Naive thymus-derived CD8-positive, alpha-beta T cell (primary cell): ENCODE results near the gene ATF7. TPM values are rescaled to one million over a fixed set of nuclear protein-coding genes. Genes with fewer than 3 reads are reported as not detected.

ENCODE experiments used
- ATAC-seq, 2 donors: fragments of 150-1000 bp; cut with Tn5 transposase in 1 of 2; sonication (Bioruptor Pico), chemical (Tn5 transposase) in 1 of 2; 1 replicate in 1 of 2; 2 replicates in 1 of 2; pipeline ENCODE4 v1.10.0; 2021; ENCODE audit warnings: mild to moderate bottlenecking in 2 of 2, moderate library complexity in 2 of 2
- POLR2A ChIA-PET: fragments of 350-600 bp; sonication (Branson Sonifier 250); formaldehyde crosslinking; loops from one replicate; lab custom pipeline; 2021; ENCODE audit warnings: antibody characterized with exemption; lab: Charles Lee
- DNase-seq, 10 donors: peaks; one replicate each; pipeline versions ENCODE4 v3.0.0 to v3.0.0-alpha.2; 2020 to 2022
- H3K27ac Mint-ChIP-seq, 10 donors: one replicate each; pipeline ENCODE4 v1.8.0; 2020 to 2022; ENCODE audit warnings: mild to moderate bottlenecking in 10 of 10, mixed read lengths in 10 of 10, moderate library complexity in 4 of 10, inconsistent platforms in 1 of 10
- H3K27me3 Mint-ChIP-seq, 5 donors: one replicate each; pipeline ENCODE4 v1.8.0; 2021 to 2022; ENCODE audit warnings: mixed read lengths in 5 of 5
- H3K36me3 Mint-ChIP-seq, 3 donors: one replicate each; pipeline ENCODE4 v1.8.0; 2020 to 2022; ENCODE audit warnings: mixed read lengths in 3 of 3, mild to moderate bottlenecking in 2 of 3, inconsistent platforms in 1 of 3
- H3K4me1 Mint-ChIP-seq, 4 donors: one replicate each; pipeline ENCODE4 v1.8.0; 2021 to 2022; ENCODE audit warnings: mixed read lengths in 4 of 4
- H3K4me3 Mint-ChIP-seq, 10 donors: one replicate each; pipeline ENCODE4 v1.8.0; 2020 to 2022; ENCODE audit warnings: mild to moderate bottlenecking in 10 of 10, mixed read lengths in 10 of 10, moderate library complexity in 6 of 10, inconsistent platforms in 1 of 10
- H3K9me3 Mint-ChIP-seq, 9 donors: one replicate each; pipeline ENCODE4 v1.8.0; 2020 to 2022; ENCODE audit warnings: mixed read lengths in 9 of 9, mild to moderate bottlenecking in 3 of 9, inconsistent platforms in 1 of 9, moderate library complexity in 1 of 9
- polyA plus RNA-seq, 3 donors: library from polyadenylated mRNA; unstranded; fragments of 300-500 nt; fragmentation: Illumina TruSeq; gene quantifications; one replicate each; pipeline ENCODE4 v1.2.3, GENCODE V29; 2021
- total RNA-seq, 8 experiments: library from RNA in 2 of 8; stranded (reverse) in 2 of 8; gene quantifications; one replicate each; pipeline ENCODE4 v1.2.3 and lab custom pipeline; 2021 to 2026

Gene ATF7
- total and polyA plus RNA-seq, 5 experiments from 2014 or later = 13.0 to 30.4 (median 19.2) TPM

- ATAC-seq (no peak), DNase-seq (no peak)
- Mint-ChIP-seq H3K9me3 (no peaks in the 10 kb centered on the region), H3K36me3 (peaks cover 0 to 41% (median 0%) of the 10 kb centered on the region in 3 donors), H3K4me3 (no peak overlapping the region), H3K4me1 (peaks cover 3 to 13% (median 8%) of the 10 kb centered on the region in 4 donors), H3K27me3 (no peaks in the 10 kb centered on the region), H3K27ac (no peak overlapping the region)
- POLR2A ChIA-PET = interaction anchor here (1.1 kb wide), 1 partner anchor 17 kb away, joined by 3 read pairs; no protein-coding TSS in a partner anchor
Measured at GRCh38 chr12:53510181-53510812, 115.9 kb downstream of the ATF7 start.

GRCh38 chr12:53508534-53509170, 117.5 kb downstream of the ATF7 start:
- peak; percentile 65 to 89 (median 78) for DNase-seq
- POLR2A ChIA-PET = interaction anchor here (0.5 to 2.0 kb wide), 13 partner anchors 8 to 164 kb away, joined by 3 to 6 read pairs (median 4); partner anchors contain the start of genes MAP3K12, PRR13 and TARBP2
- no peaks in the 10 kb centered on the region for H3K9me3 Mint-ChIP-seq
- H3K4me3 Mint-ChIP-seq = no peak overlapping the region
- no peaks in the 10 kb centered on the region for H3K27me3 Mint-ChIP-seq
- peaks cover 0 to 39% (median 1%) of the 10 kb centered on the region in 3 donors for H3K36me3 Mint-ChIP-seq
- peak; percentile 97 to 99 for ATAC-seq
- peak overlapping the region in 6 of 10 donors; percentile 19 to 87 (median 70) for H3K27ac Mint-ChIP-seq
- peaks cover 3 to 19% (median 8%) of the 10 kb centered on the region in 4 donors for H3K4me1 Mint-ChIP-seq

DNA sequence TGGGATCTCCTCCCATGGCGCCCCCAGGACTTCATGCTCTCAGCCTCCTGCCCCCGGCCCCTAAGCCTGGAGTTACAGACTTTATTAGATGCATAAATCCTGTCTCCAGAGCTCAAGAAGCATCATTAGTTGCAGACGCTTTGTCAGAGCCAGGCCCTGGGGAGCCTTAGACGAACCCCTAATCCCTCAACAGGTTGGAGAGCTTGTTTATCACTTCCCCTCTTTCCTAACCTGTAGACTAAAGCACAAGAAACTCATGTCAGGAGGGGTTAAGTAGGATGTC, 118.6 kb downstream of the ATF7 start:
- Mint-ChIP-seq H3K4me1 (peaks cover 3 to 23% (median 10%) of the 10 kb centered on the region in 4 donors), H3K27ac (no peak overlapping the region), H3K36me3 (peaks cover 0 to 30% (median 1%) of the 10 kb centered on the region in 3 donors), H3K9me3 (no peaks in the 10 kb centered on the region), H3K4me3 (no peak overlapping the region), H3K27me3 (no peaks in the 10 kb centered on the region)
- POLR2A ChIA-PET = interaction anchor here (2.0 kb wide), 1 partner anchor 15 kb away, joined by 4 read pairs; no protein-coding TSS in a partner anchor
- ATAC-seq (no peak), DNase-seq (no peak)

DNA sequence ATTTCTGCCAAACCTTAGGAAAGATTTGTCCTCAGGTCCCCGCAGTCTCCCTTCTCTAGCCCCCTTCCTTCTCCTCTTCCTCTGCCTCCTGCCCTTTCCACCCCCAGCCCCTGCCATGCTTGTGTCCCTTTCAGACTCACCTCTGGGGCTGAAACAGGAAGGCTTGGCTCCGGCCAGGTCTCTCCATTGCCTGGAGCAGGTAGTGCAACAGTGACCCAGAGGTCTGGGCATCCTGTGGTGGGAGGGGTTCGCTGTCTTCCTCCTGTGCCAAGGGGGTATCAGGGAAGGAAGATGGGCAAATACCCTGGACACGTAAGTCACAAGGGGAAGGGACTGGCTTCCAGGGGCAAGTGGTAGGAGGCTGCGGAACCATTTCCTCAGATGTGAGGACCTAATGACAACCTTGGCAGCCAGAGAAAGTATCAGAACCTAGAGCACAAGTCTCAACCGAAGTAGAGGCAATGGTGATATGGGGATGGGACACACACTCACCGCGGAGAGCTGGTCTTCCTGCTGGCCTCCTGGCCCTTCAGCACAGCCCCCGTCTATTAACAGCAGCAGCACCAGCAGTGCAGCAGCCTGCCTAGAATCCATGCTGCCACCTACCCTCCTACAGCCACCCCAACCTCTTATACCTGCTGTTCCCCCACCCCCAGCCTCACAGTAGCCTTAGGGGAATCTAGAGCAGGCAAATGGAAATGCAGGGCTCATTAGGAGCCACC, 119.1 kb downstream of the ATF7 start, which contains the start of gene NPFF:
NPFF (minus strand) TSS at position 604 of the 722 bp plus-strand sequence; CDS start at position 594, 10 bp downstream.
- POLR2A ChIA-PET = interaction anchor here (2.0 kb wide), 1 partner anchor 14 kb away, joined by 4 read pairs; no protein-coding TSS in a partner anchor
- no peaks in the 10 kb centered on the region for H3K27me3 Mint-ChIP-seq
- no peak for ATAC-seq

DNA sequence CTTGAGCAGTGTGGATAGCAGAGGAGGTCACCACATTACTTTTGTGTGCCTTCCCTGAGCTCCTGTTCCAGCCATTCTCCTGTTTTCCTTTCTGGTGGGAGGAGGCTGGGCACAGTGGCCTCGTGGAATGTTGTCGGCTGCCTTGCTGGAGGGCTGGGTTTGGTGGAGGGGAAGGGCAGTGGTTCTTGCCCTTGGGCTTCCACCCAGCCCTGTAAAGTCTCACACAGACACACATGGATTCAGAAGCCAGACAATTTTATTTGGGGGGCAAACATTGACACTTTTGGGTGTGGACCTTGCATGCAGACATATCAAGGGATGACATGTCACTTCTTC, 119.8 kb downstream of the ATF7 start:
- Mint-ChIP-seq H3K9me3 (no peaks in the 10 kb centered on the region), H3K4me3 (no peak overlapping the region), H3K27ac (peak overlapping the region in 1 of 10 donors; percentile 27), H3K36me3 (peaks cover 0 to 20% (median 1%) of the 10 kb centered on the region in 3 donors), H3K4me1 (peaks cover 8 to 34% (median 20%) of the 10 kb centered on the region in 4 donors), H3K27me3 (no peaks in the 10 kb centered on the region)
- POLR2A ChIA-PET = no interaction called here
- ATAC-seq = no peak
- no peak for DNase-seq

More for the DNA sequence above, 119.1 kb downstream of the ATF7 start, which contains the start of gene NPFF:
- H3K4me1 Mint-ChIP-seq = peaks cover 5 to 28% (median 14%) of the 10 kb centered on the region in 4 donors
- no peak for DNase-seq
- H3K9me3 Mint-ChIP-seq = no peaks in the 10 kb centered on the region
- H3K27ac Mint-ChIP-seq = peak within 1 kb of the TSS in 2 of 10 donors; percentile 27 to 75
- H3K36me3 Mint-ChIP-seq = peaks cover 0 to 25% (median 1%) of the 10 kb centered on the region in 3 donors
- no peak within 1 kb of the TSS for H3K4me3 Mint-ChIP-seq

DNA sequence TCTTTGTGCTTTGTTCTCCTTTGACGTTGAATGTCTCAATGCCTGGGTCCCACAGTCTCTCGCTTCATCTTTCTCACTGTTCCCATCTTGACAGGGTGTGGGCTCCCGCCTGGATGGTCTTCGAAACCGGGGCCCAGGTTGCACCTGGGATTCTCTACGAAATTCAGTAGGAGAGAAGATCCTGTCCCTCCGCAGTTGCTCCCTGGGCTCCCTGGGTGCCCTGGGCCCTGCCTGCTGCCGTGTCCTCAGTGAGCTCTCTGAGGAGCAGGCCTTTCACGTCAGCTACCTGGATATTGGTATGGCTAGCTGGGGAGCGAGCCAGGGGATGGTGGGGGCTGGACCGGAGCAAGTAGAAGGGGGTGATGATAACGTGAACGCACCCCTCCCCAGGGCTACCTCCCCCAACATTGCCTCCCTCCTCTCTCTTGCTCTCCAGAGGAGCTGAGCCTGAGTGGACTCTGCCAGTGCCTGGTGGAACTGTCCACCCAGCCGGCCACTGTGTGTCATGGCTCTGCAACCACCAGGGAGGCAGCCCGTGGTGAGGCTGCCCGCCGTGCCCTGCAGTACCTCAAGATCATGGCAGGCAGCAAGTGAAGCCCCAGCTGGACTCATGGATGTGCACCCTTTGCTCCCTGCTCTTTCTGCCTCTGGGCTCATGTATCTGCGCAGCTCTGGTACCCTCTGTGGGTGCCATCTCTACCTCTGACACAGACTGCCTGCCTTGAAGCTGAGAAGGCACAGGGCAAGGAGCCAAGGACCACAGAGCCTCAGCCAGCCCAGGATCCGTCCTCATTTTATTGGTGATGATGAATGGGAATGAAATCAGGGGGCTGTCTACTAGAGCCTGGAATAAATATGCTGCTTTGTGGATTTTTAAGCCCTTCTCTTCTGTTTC, 120.4 kb downstream of the ATF7 start:
- H3K27ac Mint-ChIP-seq = peak overlapping the region in 5 of 10 donors; percentile 12 to 81 (median 39)
- no peak overlapping the region for H3K4me3 Mint-ChIP-seq
- no peaks in the 10 kb centered on the region for H3K9me3 Mint-ChIP-seq
- no peaks in the 10 kb centered on the region for H3K27me3 Mint-ChIP-seq
- ATAC-seq (no peak), DNase-seq (peak in 1 of 10 donors; percentile 58)
- peaks cover 8 to 34% (median 20%) of the 10 kb centered on the region in 4 donors for H3K4me1 Mint-ChIP-seq
- POLR2A ChIA-PET = interaction anchor here (0.7 kb wide), 1 partner anchor 179 kb away, joined by 3 read pairs; no protein-coding TSS in a partner anchor
- peaks cover 0 to 19% (median 1%) of the 10 kb centered on the region in 3 donors for H3K36me3 Mint-ChIP-seq

- peak overlapping the region in 2 of 10 donors; percentile 26 to 33 for H3K4me3 Mint-ChIP-seq
- H3K27ac Mint-ChIP-seq = peak overlapping the region in 4 of 10 donors; percentile 12 to 84 (median 72)
- peaks cover 10 to 39% (median 25%) of the 10 kb centered on the region in 4 donors for H3K4me1 Mint-ChIP-seq
- no peaks in the 10 kb centered on the region for H3K9me3 Mint-ChIP-seq
- DNase-seq (no peak), ATAC-seq (no peak)
- peaks cover 0 to 19% (median 1%) of the 10 kb centered on the region in 3 donors for H3K36me3 Mint-ChIP-seq
- POLR2A ChIA-PET = interaction anchor here (0.7 to 1.2 kb wide), 2 partner anchors 125 to 178 kb away, joined by 3 read pairs; partner anchors contain the start of gene SP1
- H3K27me3 Mint-ChIP-seq = no peaks in the 10 kb centered on the region
Measured at GRCh38 chr12:53505086-53505485, 121.1 kb downstream of the ATF7 start.

- POLR2A ChIA-PET = interaction anchor here (0.6 to 1.5 kb wide), 4 partner anchors 23 to 155 kb away, joined by 3 to 4 read pairs (median 3); partner anchors contain the start of gene SP1
- DNase-seq (no peak), ATAC-seq (no peak)
- Mint-ChIP-seq H3K36me3 (peaks cover 0 to 19% (median 1%) of the 10 kb centered on the region in 3 donors), H3K9me3 (no peaks in the 10 kb centered on the region), H3K4me3 (peak overlapping the region in 1 of 10 donors; percentile 33), H3K4me1 (peaks cover 14 to 43% (median 30%) of the 10 kb centered on the region in 4 donors), H3K27me3 (no peaks in the 10 kb centered on the region), H3K27ac (peak overlapping the region in 4 of 10 donors; percentile 56 to 85 (median 76))
Measured at GRCh38 chr12:53504004-53504920, 121.9 kb downstream of the ATF7 start.

DNA sequence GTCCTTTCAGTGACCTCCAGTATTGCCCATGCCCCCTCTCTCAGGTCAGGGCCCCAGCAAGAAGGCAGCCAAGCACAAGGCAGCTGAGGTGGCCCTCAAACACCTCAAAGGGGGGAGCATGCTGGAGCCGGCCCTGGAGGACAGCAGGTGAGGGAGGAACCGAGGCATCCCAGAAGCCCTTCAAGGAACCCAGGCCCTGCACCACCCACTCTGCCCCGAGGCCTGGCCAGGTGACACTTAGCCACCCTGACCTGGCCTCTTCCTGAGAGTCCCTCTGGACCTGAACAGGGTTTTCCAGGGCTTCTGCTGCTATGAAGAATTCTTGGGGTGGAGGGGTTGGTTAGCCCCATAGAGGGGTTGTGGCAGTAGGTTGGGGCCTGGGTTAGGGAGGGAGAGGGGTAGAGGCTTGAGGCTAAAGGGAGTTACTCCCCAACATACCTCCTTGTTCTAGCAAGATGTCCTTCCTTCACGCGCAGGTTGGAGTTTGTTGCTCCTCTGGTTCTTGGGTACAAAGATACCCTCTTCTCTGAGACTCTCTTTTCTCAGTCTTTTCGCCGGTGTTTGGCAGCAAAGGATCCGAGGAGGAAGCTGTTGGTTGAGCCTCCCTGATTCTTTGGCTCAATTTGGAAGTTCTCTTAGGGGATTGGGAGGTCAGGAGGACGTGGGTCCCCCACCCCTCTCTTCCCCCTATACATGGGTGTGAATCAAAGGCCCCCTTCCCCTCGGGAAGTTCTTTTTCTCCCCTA, 123.0 kb downstream of the ATF7 start:
- Mint-ChIP-seq H3K4me1 (peaks cover 18 to 43% (median 31%) of the 10 kb centered on the region in 4 donors), H3K36me3 (peaks cover 0 to 19% (median 1%) of the 10 kb centered on the region in 3 donors), H3K27ac (peak overlapping the region in 5 of 10 donors; percentile 19 to 73 (median 56)), H3K9me3 (no peaks in the 10 kb centered on the region), H3K4me3 (peak overlapping the region in 5 of 10 donors; percentile 19 to 60 (median 20)), H3K27me3 (no peaks in the 10 kb centered on the region)
- ATAC-seq = no peak
- no peak for DNase-seq
- POLR2A ChIA-PET = interaction anchor here (0.6 to 4.2 kb wide), 4 partner anchors 21 to 154 kb away, joined by 3 to 36 read pairs (median 4); no protein-coding TSS in a partner anchor

DNA sequence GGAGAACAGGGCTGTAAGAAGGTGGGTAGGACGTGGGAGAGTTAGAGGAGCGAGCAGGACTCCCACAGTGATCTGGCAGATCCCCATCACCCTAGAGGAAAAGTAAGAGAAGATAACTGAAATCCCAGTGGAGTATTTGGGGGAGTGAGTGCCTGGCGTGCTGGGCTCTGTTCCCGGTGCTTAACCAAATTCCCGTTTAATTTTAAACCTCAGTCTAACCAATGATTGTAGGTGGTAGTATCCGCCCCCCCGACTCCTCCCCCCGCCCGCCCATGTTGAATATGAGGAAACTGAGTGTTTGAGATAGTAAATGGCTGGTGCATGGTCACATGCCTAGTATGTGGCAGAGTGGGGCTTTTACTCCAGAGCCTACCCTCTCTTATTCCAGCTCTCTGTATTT, 123.9 kb downstream of the ATF7 start:
- H3K9me3 Mint-ChIP-seq = no peaks in the 10 kb centered on the region
- H3K27me3 Mint-ChIP-seq = no peaks in the 10 kb centered on the region
- peaks cover 0 to 19% (median 1%) of the 10 kb centered on the region in 3 donors for H3K36me3 Mint-ChIP-seq
- peak overlapping the region in 8 of 10 donors; percentile 89 to 96 (median 94) for H3K4me3 Mint-ChIP-seq
- H3K4me1 Mint-ChIP-seq = peaks cover 19 to 48% (median 38%) of the 10 kb centered on the region in 4 donors
- peak overlapping the region in 7 of 10 donors; percentile 8 to 99 (median 94) for H3K27ac Mint-ChIP-seq
- POLR2A ChIA-PET = interaction anchor here (1.1 to 4.2 kb wide), 6 partner anchors 9 to 157 kb away, joined by 3 to 48 read pairs (median 6); no protein-coding TSS in a partner anchor
- ATAC-seq (no peak), DNase-seq (no peak)
